Measurements from ENCODE around the gene BFSP2. TPM values are rescaled to one million over a fixed set of nuclear protein-coding genes. Genes with fewer than 3 reads are reported as not detected.

BFSP2 gene
- total RNA-seq, 2 donors from 2014 or later, result not detected

DNA sequence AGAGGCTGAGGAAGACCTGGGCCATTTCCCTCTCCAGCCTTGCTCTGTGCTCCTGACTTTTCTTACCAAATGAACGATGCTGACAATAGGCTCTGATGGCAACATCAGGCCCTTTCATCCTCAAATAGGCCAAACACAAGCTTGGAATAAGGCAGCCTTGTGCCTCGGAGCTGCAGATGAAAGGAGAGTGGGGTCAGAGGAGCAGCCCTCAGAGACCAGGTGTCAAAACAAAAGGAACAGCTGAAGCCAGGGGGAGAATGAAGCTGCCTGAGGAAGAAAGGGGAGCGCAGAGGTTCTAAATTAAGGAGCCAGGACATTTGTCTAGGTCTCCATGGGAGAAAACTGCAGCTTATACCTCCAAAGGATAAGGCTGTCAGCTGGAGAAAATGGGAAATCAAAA, 5.1 kb downstream of the BFSP2 start:
- no peak overlapping the region for H3K27ac ChIP-seq
- H3K36me3 ChIP-seq, result no peaks in the 10 kb centered on the region
- H3K9me3 ChIP-seq, result no peaks in the 10 kb centered on the region
- H3K4me3 ChIP-seq, result no peak overlapping the region
- H3K27me3 ChIP-seq (replicated peaks; ENCODE audit: insufficient read depth), result no peaks in the 10 kb centered on the region
- TF ChIP-seq, protein P1, sequence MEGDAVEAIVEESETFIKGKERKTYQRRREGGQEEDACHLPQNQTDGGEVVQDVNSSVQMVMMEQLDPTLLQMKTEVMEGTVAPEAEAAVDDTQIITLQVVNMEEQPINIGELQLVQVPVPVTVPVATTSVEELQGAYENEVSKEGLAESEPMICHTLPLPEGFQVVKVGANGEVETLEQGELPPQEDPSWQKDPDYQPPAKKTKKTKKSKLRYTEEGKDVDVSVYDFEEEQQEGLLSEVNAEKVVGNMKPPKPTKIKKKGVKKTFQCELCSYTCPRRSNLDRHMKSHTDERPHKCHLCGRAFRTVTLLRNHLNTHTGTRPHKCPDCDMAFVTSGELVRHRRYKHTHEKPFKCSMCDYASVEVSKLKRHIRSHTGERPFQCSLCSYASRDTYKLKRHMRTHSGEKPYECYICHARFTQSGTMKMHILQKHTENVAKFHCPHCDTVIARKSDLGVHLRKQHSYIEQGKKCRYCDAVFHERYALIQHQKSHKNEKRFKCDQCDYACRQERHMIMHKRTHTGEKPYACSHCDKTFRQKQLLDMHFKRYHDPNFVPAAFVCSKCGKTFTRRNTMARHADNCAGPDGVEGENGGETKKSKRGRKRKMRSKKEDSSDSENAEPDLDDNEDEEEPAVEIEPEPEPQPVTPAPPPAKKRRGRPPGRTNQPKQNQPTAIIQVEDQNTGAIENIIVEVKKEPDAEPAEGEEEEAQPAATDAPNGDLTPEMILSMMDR (IDR thresholded peaks at IDR 0.05), result no peak
- ATAC-seq (ENCODE audit: insufficient number of reproducible peaks, low FRiP score, low read depth) (no peak), DNase-seq (ENCODE audit: low spot score) (no peak)
- H3K4me1 ChIP-seq (ENCODE audit: control insufficient read depth in 1 of 2, low read depth in 2 of 2), result no peaks in the 10 kb centered on the region

DNA sequence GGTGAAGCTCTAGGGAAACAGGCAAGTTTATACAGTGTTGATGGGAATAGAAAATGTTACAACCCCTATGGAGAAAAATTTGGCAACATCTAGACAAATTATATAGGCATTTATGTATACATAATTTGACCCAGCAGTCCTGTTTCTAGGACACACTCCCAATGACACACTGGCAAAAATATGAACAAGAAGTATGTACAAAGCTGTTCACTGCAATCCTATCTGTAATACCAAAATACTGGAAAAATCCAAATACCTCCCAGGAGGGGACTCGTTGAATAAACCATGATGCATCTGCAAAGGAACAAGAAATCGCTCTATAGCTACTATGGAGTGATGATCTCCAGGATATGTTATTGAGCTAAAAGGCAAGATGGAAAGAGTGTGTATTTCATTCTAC, 8.5 kb downstream of the BFSP2 start:
- no peak for DNase-seq (ENCODE audit: low spot score)

DNA sequence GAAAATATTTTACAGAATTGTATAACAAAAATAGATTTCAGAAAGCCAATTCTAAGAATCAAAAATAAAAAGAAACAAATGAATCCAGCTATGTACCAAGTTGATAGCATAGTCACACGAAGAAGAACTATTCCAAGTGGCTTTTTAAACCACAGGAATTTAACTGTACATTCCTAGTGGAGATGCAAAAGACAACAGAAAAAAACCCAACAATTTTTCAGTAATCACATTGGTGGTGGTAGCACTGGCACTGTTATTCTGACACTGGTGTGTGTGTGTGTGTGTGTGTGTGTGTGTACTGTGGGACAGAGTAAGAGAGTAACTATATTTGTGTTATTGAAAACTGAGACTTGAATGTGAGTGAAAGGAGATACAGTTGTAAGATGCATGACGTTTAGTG, 9.1 kb downstream of the BFSP2 start:
- Histone ChIP-seq H3K27me3 (replicated peaks; ENCODE audit: insufficient read depth) (no peaks in the 10 kb centered on the region), H3K36me3 (no peaks in the 10 kb centered on the region), H3K27ac (no peak overlapping the region), H3K9me3 (no peaks in the 10 kb centered on the region), H3K4me3 (no peak overlapping the region), H3K4me1 (ENCODE audit: control insufficient read depth in 1 of 2, low read depth in 2 of 2) (peaks cover 0 to 12% of the 10 kb centered on the region in 2 donors)
- ATAC-seq (ENCODE audit: insufficient number of reproducible peaks, low FRiP score, low read depth) (no peak), DNase-seq (ENCODE audit: low spot score) (no peak)
- TF ChIP-seq, protein P1 (IDR thresholded peaks at IDR 0.05), result no peak

More for the DNA sequence above, 8.5 kb downstream of the BFSP2 start:
- Histone ChIP-seq H3K27ac (no peak overlapping the region), H3K4me3 (no peak overlapping the region), H3K9me3 (no peaks in the 10 kb centered on the region), H3K27me3 (replicated peaks; ENCODE audit: insufficient read depth) (no peaks in the 10 kb centered on the region), H3K36me3 (no peaks in the 10 kb centered on the region), H3K4me1 (ENCODE audit: control insufficient read depth in 1 of 2, low read depth in 2 of 2) (peaks cover 0 to 8% of the 10 kb centered on the region in 2 donors)
- no peak for ATAC-seq (ENCODE audit: insufficient number of reproducible peaks, low FRiP score, low read depth)
- TF ChIP-seq, protein P1 (IDR thresholded peaks at IDR 0.05), result no peak

DNA sequence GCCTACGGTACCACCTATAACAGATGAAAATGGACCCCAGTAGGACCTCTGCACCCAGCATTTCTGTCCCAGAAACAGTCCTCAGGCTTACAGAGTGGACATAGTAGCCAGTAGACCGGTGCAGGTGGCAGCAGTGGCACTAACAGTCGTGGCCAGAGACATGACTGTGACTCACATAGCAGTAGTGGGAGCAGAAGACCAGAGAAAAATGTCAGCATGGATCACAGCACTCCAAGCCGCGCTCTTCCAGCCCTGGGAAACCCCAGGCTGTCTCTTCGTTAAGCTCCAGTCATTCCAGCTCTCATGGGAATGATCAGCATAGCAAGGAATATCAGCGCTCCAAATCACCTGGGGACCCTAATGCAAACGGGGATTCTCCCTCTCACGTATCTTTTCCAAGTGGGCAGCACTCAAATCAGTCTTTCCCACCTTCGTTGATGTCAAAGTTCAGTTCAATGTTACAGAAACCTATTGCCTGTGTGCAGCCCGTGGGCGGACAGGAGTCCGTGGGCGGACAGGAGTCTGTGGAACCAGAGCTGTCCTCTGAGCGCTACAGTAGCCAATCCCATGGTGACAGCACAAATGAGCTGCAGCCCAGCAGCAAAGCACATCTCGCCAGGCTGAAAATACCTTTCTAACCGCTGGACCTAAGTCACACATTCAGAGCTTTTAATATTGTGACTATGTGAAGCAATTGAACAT, 10.5 kb downstream of the BFSP2 start:
- Histone ChIP-seq H3K27me3 (replicated peaks; ENCODE audit: insufficient read depth) (no peaks in the 10 kb centered on the region), H3K9me3 (no peaks in the 10 kb centered on the region), H3K4me3 (no peak overlapping the region), H3K36me3 (no peaks in the 10 kb centered on the region), H3K4me1 (ENCODE audit: control insufficient read depth in 1 of 2, low read depth in 2 of 2) (peaks cover 0 to 12% of the 10 kb centered on the region in 2 donors), H3K27ac (no peak overlapping the region)
- DNase-seq (ENCODE audit: low spot score) (no peak), ATAC-seq (ENCODE audit: insufficient number of reproducible peaks, low FRiP score, low read depth) (no peak)
- TF ChIP-seq, protein P1 (IDR thresholded peaks at IDR 0.05), result no peak

DNA sequence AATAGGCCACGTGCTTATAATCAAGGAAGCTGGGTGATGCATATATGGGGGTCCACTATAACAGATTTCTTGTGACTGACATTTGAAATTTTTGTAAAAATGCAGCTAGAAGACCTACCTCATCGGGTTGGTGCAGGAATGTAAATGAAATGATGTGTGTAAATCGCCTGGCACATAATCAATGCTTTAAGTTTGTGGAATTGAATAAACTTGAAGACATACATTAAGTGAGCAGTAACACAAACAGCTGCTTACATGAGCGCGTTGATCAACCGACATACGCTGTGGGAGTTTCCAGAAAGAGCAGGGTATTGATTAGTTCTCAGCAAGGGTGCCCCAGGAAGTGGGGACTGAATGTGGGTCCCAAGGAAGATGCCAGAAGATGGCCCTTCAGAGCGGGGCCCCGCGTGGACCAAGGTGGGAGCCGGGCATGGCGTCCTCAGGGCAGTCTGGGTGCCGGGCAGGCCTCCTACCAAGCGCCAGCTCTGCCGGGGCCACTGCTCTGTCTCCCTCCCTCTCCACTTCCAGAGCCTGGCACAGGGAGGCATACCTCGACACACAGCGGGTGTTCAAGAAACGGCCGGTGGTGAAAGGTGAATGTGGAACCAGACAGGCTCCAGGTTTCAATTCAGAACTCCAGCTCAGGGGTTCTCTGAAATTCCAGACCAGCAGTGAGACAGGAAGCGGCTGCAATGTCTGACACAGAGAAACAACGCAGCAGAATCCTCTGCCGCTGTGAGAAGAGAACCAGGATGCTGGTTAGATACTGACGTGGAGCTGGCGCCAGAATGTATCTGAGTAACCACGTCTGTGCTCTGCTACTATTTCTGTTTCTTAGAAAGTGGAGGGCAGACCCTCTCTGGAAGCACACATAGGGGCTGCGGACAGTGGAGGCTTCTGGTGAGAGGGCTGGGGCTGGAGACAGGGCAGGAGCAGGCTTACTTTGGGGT, 12.6 kb downstream of the BFSP2 start:
- no peak overlapping the region for H3K4me3 ChIP-seq
- H3K27ac ChIP-seq, result no peak overlapping the region
- no peak for DNase-seq (ENCODE audit: low spot score)

More for the DNA sequence above, 12.6 kb downstream of the BFSP2 start:
- Histone ChIP-seq H3K4me1 (ENCODE audit: control insufficient read depth in 1 of 2, low read depth in 2 of 2) (peaks cover 0 to 12% of the 10 kb centered on the region in 2 donors), H3K27me3 (replicated peaks; ENCODE audit: insufficient read depth) (no peaks in the 10 kb centered on the region), H3K9me3 (no peaks in the 10 kb centered on the region), H3K36me3 (no peaks in the 10 kb centered on the region)
- TF ChIP-seq, protein P1 (IDR thresholded peaks at IDR 0.05), result no peak
- no peak for ATAC-seq (ENCODE audit: insufficient number of reproducible peaks, low FRiP score, low read depth)

Data from thoracic aorta (tissue), 2 donors.